GM12878 (cell line): ENCODE results near the gene STARD13. TPM values are rescaled to one million over a fixed set of nuclear protein-coding genes. Genes with fewer than 3 reads are reported as not detected.

Source experiments
- ATAC-seq: fragments of 200-7000 bp; cut with Tn5 transposase; 3 replicates; pipeline ENCODE4 v1.9.1; 2020; ENCODE audit warnings: mild to moderate bottlenecking, moderate library complexity
- BruUV-seq: library from RNA; stranded (reverse); fragments of 400-500 nt; replicated peaks from 2 replicates; lab custom pipeline; 2021; lab: Mats Ljungman, UMichigan
- CTCF ChIA-PET: fragments of 300-600 bp; sonication (Branson Sonifier 250); formaldehyde crosslinking; extraction: SDS; loops from one replicate; lab custom pipeline; 2021; ENCODE audit warnings: inconsistent platforms; lab: Yijun Ruan, JAX
- POLR2A ChIA-PET: fragments of 350-600 bp; formaldehyde crosslinking; extraction: SDS; loops from one replicate; lab custom pipeline; 2021; ENCODE audit warnings: inconsistent platforms; lab: Charles Lee
- RAD21 ChIA-PET: fragments of 300-600 bp; sonication (Branson Sonifier 250); formaldehyde crosslinking; loops from one replicate; lab custom pipeline; 2023; ENCODE audit warnings: antibody characterized with exemption; ENCODE audit not compliant: unreplicated experiment; lab: Charles Lee
- SMC1A ChIA-PET: fragments of 300-600 bp; sonication (Branson Sonifier 250); formaldehyde crosslinking; loops from one replicate; lab custom pipeline; 2023; ENCODE audit not compliant: unreplicated experiment, uncharacterized antibody; lab: Charles Lee
- DNase-seq: peaks from one replicate; pipeline ENCODE4 v3.0.0-alpha.2; 2011; ENCODE audit warnings: low read depth, low spot score
- FAIRE-seq: peaks from 3 replicates; lab custom pipeline; 2011; peaks lifted over from hg19 to GRCh38; lab: Jason Lieb, UNC
- H2AFZ ChIP-seq: 2 replicates; pipeline ENCODE4 v1.6.0; 2011; ENCODE audit warnings: low read depth, low read length, control low read depth; ENCODE audit not compliant: control insufficient read depth
- H3K27ac ChIP-seq: 2 replicates; pipeline ENCODE4 v1.5.1; 2011; ENCODE audit warnings: control low read depth; ENCODE audit not compliant: control insufficient read depth, insufficient read depth
- H3K27me3 ChIP-seq, 2 experiments: replicated peaks in 1 of 2; 2 replicates each; pipeline versions ENCODE4 v1.6.0 to v1.6.1; 2011; ENCODE audit warnings: low read length in 1 of 2; ENCODE audit not compliant: control insufficient read depth in 2 of 2, insufficient read depth in 2 of 2
- H3K36me3 ChIP-seq, 2 experiments: 2 replicates each; pipeline ENCODE4 v1.5.1; 2011; ENCODE audit warnings: low read length in 1 of 2; ENCODE audit not compliant: control insufficient read depth in 2 of 2, insufficient read depth in 2 of 2
- H3K4me1 ChIP-seq: 2 replicates; pipeline ENCODE4 v1.6.1; 2011; ENCODE audit warnings: mild to moderate bottlenecking, low read length, moderate library complexity, mixed read lengths; ENCODE audit not compliant: control insufficient read depth, insufficient read depth
- H3K4me2 ChIP-seq: 2 replicates; pipeline ENCODE4 v1.6.0; 2011; ENCODE audit warnings: control low read depth; ENCODE audit not compliant: control insufficient read depth, insufficient read depth
- H3K4me3 ChIP-seq: fragments of 200-600 bp; sonication (generic); 2 replicates; pipeline ENCODE4 v1.5.1; 2016
- H3K79me2 ChIP-seq: 2 replicates; pipeline ENCODE4 v1.6.0; 2011; ENCODE audit warnings: low read length; ENCODE audit not compliant: control insufficient read depth, insufficient read depth
- H3K9ac ChIP-seq: 2 replicates; pipeline ENCODE4 v1.8.0; 2011; ENCODE audit warnings: low read length, control low read depth, mixed read lengths; ENCODE audit not compliant: control insufficient read depth, insufficient read depth
- H3K9me3 ChIP-seq: replicated peaks from 3 replicates; pipeline ENCODE4 v1.5.1; 2011; ENCODE audit warnings: mild to moderate bottlenecking, low read length; ENCODE audit not compliant: control insufficient read depth, insufficient read depth
- H4K20me1 ChIP-seq: 2 replicates; pipeline ENCODE4 v1.6.0; 2011; ENCODE audit not compliant: control insufficient read depth, insufficient read depth
- CBFB ChIP-seq: IDR thresholded peaks from 2 replicates; pipeline ENCODE4 v1.6.1; 2016; ENCODE audit warnings: antibody characterized with exemption, low read depth
- CUX1 ChIP-seq: IDR thresholded peaks from 2 replicates; pipeline ENCODE4 v1.6.1; 2012; ENCODE audit warnings: improper control_type of control experiment, low read depth, low read length; ENCODE audit not compliant: insufficient replicate concordance
- FOXK2 ChIP-seq: fragments of 450-650 bp; IDR thresholded peaks from 2 replicates; pipeline ENCODE4 v1.6.1; 2017; ENCODE audit warnings: mild to moderate bottlenecking, moderate library complexity
- IKZF1 ChIP-seq: fragments of 450-650 bp; conservative IDR thresholded peaks from 2 replicates; pipeline ENCODE4 v1.6.1; 2017; ENCODE audit warnings: antibody characterized with exemption, mild to moderate bottlenecking
- MTA3 ChIP-seq: IDR thresholded peaks from 2 replicates; pipeline ENCODE4 v1.6.1; 2012; ENCODE audit warnings: low read length, inconsistent platforms, borderline replicate concordance
- NRF1 ChIP-seq: conservative IDR thresholded peaks from 2 replicates; pipeline ENCODE4 v1.6.1; 2011; ENCODE audit warnings: mild to moderate bottlenecking, low read depth, low read length, improper control_type of control experiment
- SPI1 ChIP-seq: IDR thresholded peaks from 2 replicates; pipeline ENCODE4 v1.6.1; 2011; ENCODE audit warnings: low read depth, mild to moderate bottlenecking, low read length, moderate library complexity, borderline replicate concordance; ENCODE audit not compliant: insufficient read depth
- WGBS: methylation state at CpG from one replicate; pipeline ENCODE4 v1.1.6; 2016; ENCODE audit warnings: low lambda C conversion rate; ENCODE audit not compliant: insufficient replicate concordance, insufficient coverage; ENCODE audit errors: missing lambda C conversion rate; 5-methylcytosine and 5-hydroxymethylcytosine counted together
- in situ Hi-C: fragments of 300-500 bp; cut with MboI; formaldehyde crosslinking; loops from 9 replicates; pipeline ENCODE4 v1.14.3; 2018; ENCODE audit warnings: mixed read lengths
- intact Hi-C: fragments of 100-400 bp; cut with micrococcal nuclease; formaldehyde crosslinking; loops from one replicate; pipeline ENCODE4 v1.14.2; 2022; ENCODE audit not compliant: unreplicated experiment
- polyA plus RNA-seq, 11 experiments: library from polyadenylated mRNA; depleted of rRNA in 4 of 11; unstranded in 6 of 11; stranded (reverse) in 5 of 11; fragments of >200 nt; fragmentation: Nextera tagmentation in 4 of 11; fragmentation: Illumina TruSeq in 1 of 11; extraction: Ambion mirVana in 4 of 11; extraction: Trizol in 1 of 11; gene quantifications; 1 replicate in 1 of 11; 2 replicates in 10 of 11; pipeline versions ENCODE4 v1.2.1 to v1.2.3, GENCODE V29; 2011 to 2016; ENCODE audit warnings: inconsistent platforms in 2 of 11, missing spikeins in 2 of 11, low read depth in 1 of 11
- total RNA-seq, 4 experiments: library from RNA; depleted of rRNA in 3 of 4; stranded (reverse); fragments of >200 nt in 3 of 4; fragmentation: Illumina TruSeq in 1 of 4; extraction: Trizol in 1 of 4; gene quantifications; 2 replicates each; pipeline versions ENCODE4 v1.2.1 to v1.2.3, GENCODE V29; 2013 to 2021

The STARD13 gene
- total and polyA plus RNA-seq, 10 of the 15 experiments (the other 5 are each of a cell fraction or from before 2014, with no cell fraction given): 4.0 to 41.6 (median 10.1) TPM

GRCh38 chr13:33313504-33313903 is 27.9 kb upstream of the STARD13 start:
- 62% methylated on average over 1 of the region's 1 CpG for WGBS
- BruUV-seq: no TSS peak

More at GRCh38 chr13:33313504-33313903, 27.9 kb upstream of the STARD13 start:
- CTCF ChIA-PET: no interaction called here
- Histone ChIP-seq H3K9ac (no peak overlapping the region), H3K9me3 (no peaks in the 10 kb centered on the region), H3K27me3 (no peaks in the 10 kb centered on the region), H2AFZ (no peak overlapping the region), H3K4me1 (no peaks in the 10 kb centered on the region), H4K20me1 (no peaks in the 10 kb centered on the region), H3K36me3 (no peaks in the 10 kb centered on the region), H3K4me3 (no peak overlapping the region), H3K4me2 (no peak overlapping the region), H3K27ac (no peak overlapping the region), H3K79me2 (no peaks in the 10 kb centered on the region)
- TF ChIP-seq NRF1: no peak
- TF ChIP-seq MTA3: no peak
- no peak for TF ChIP-seq CUX1
- TF ChIP-seq CBFB: no peak
- no peak for TF ChIP-seq IKZF1
- no peak for TF ChIP-seq SPI1
- no peak for TF ChIP-seq FOXK2
- DNase-seq: no peak
- ATAC-seq: no peak
- intact Hi-C loops: no loop called here
- POLR2A ChIA-PET: no interaction called here
- FAIRE-seq: no peak
- SMC1A ChIA-PET: no interaction called here
- in situ Hi-C loops: no loop called here
- RAD21 ChIA-PET: no interaction called here
